ENCODE data around the gene KRT222.

DNA sequence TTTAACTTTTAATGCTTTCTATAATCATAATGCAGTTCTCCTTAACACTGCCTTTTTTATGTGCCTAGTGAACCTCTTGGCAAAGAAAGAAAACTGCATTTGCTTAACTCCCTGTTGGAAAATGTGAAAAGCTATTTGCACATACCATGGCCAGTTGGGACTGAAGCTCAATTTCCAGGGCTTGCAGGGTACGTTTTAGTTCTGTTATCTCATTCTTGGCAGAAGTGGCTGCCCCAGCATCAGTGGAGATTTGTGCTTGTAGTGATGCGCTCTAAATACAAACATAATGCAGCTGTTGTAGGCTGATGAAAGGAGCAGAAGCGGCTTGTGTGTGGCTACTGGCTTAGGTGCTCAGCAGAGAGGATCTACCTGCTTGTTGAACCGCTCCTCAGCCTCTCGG lies 34.9 kb upstream of the KRT222 start:
- TF ChIP-seq CTCF (IDR thresholded peaks at IDR 0.05; ENCODE audit: borderline replicate concordance, extremely low read depth, low read length, poor library complexity, severe bottlenecking) (no peak), EZH2 (IDR thresholded peaks at IDR 0.05; ENCODE audit: borderline replicate concordance, low read depth, low read length, severe bottlenecking) (no peak)

Measured in DND-41 (cell line).